Fibroblast of skin of right quadriceps (primary cell): ENCODE measurements around the gene CCDC88C.

Experiments used
- DNase-seq: peaks from one replicate; pipeline ENCODE4 v3.0.0-alpha.2; 2013

CCDC88C gene

GRCh38 chr14:91303924-91304229, 113.7 kb downstream of the CCDC88C start:
- no peak for DNase-seq

- DNase-seq = peak; percentile 17
Observed at GRCh38 chr14:91303091-91303923, 114.3 kb downstream of the CCDC88C start.

GRCh38 chr14:91302391-91302790, 115.2 kb downstream of the CCDC88C start:
- DNase-seq = no peak

- no peak for DNase-seq
Observed at GRCh38 chr14:91300957-91301356, 116.7 kb downstream of the CCDC88C start.

GRCh38 chr14:91300283-91300895, 117.2 kb downstream of the CCDC88C start:
- no peak for DNase-seq

- DNase-seq = no peak
Observed at GRCh38 chr14:91299121-91300115, 118.2 kb downstream of the CCDC88C start.

- no peak for DNase-seq
Observed at GRCh38 chr14:91298576-91298975, 119.0 kb downstream of the CCDC88C start.

- DNase-seq = no peak
Observed at GRCh38 chr14:91297081-91297711, 120.4 kb downstream of the CCDC88C start.

GRCh38 chr14:91295851-91296796, 121.5 kb downstream of the CCDC88C start:
- no peak for DNase-seq

GRCh38 chr14:91295276-91295845, 122.3 kb downstream of the CCDC88C start:
- no peak for DNase-seq

- DNase-seq = no peak
Observed at GRCh38 chr14:91294153-91294552, 123.5 kb downstream of the CCDC88C start.

- no peak for DNase-seq
Observed at GRCh38 chr14:91293281-91293680, 124.3 kb downstream of the CCDC88C start.

GRCh38 chr14:91292491-91292890, 125.1 kb downstream of the CCDC88C start:
- no peak for DNase-seq

GRCh38 chr14:91291786-91292405, 125.7 kb downstream of the CCDC88C start:
- no peak for DNase-seq

GRCh38 chr14:91290986-91291385, 126.6 kb downstream of the CCDC88C start:
- no peak for DNase-seq

GRCh38 chr14:91289464-91289863, 128.2 kb downstream of the CCDC88C start:
- DNase-seq = no peak

- no peak for DNase-seq
Observed at GRCh38 chr14:91288876-91289275, 128.7 kb downstream of the CCDC88C start.

GRCh38 chr14:91286530-91286937, 131.1 kb downstream of the CCDC88C start:
- peak; percentile 71 for DNase-seq

- peak; percentile 61 for DNase-seq
Observed at GRCh38 chr14:91284791-91285548, 132.7 kb downstream of the CCDC88C start.
